Activated CD8-positive, alpha-beta T cell treated with anti-CD3 and anti-CD28 coated beads for 36 hours (primary cell): ENCODE data around the gene TMC5. TPM values are rescaled to one million over a fixed set of nuclear protein-coding genes. Genes with fewer than 3 reads are reported as not detected.

Experiments
- ATAC-seq: fragments of 200-7000 bp; cut with Tn5 transposase; one replicate; pipeline ENCODE4 v1.10.0; 2021; ENCODE audit warnings: mild to moderate bottlenecking, moderate library complexity
- CTCF ChIA-PET: fragments of 350-600 bp; sonication (Branson Sonifier 250); formaldehyde crosslinking; loops from one replicate; lab custom pipeline; 2021; ENCODE audit warnings: antibody characterized with exemption; lab: Charles Lee
- POLR2A ChIA-PET: fragments of 350-600 bp; sonication (Branson Sonifier 250); formaldehyde crosslinking; loops from one replicate; lab custom pipeline; 2021; ENCODE audit warnings: antibody characterized with exemption; lab: Charles Lee
- DNase-seq: peaks from one replicate; pipeline ENCODE4 v3.0.0-alpha.2; 2020
- H3K27ac Mint-ChIP-seq: one replicate; pipeline ENCODE4 v1.8.0; 2021; ENCODE audit warnings: mild to moderate bottlenecking, mixed read lengths
- H3K27me3 Mint-ChIP-seq: one replicate; pipeline ENCODE4 v1.8.0; 2021; ENCODE audit warnings: mixed read lengths
- H3K36me3 Mint-ChIP-seq: one replicate; pipeline ENCODE4 v1.8.0; 2021; ENCODE audit warnings: low read depth, mixed read lengths
- H3K4me1 Mint-ChIP-seq: one replicate; pipeline ENCODE4 v1.8.0; 2021; ENCODE audit warnings: low read depth, mixed read lengths
- H3K4me3 Mint-ChIP-seq: one replicate; pipeline ENCODE4 v1.8.0; 2021; ENCODE audit warnings: mild to moderate bottlenecking, moderate library complexity, mixed read lengths
- H3K9me3 Mint-ChIP-seq: one replicate; pipeline ENCODE4 v1.8.0; 2021; ENCODE audit warnings: mixed read lengths
- intact Hi-C: fragments of 100-400 bp; cut with micrococcal nuclease; formaldehyde crosslinking; loops from one replicate; pipeline ENCODE4 v1.10.0; 2022
- total RNA-seq, 2 experiments: library from RNA; stranded (reverse); gene quantifications; one replicate each; pipeline ENCODE4 v1.2.3, GENCODE V29; 2021
- TF ChIP-seq, protein P1 (sequence below): fragments of 200-600 bp; IDR thresholded peaks from one replicate; pipeline ENCODE4 v1.8.0; 2022; ENCODE audit warnings: antibody characterized with exemption, mild to moderate bottlenecking

The TMC5 gene
- total RNA-seq, 2 experiments from 2014 or later: not detected

DNA sequence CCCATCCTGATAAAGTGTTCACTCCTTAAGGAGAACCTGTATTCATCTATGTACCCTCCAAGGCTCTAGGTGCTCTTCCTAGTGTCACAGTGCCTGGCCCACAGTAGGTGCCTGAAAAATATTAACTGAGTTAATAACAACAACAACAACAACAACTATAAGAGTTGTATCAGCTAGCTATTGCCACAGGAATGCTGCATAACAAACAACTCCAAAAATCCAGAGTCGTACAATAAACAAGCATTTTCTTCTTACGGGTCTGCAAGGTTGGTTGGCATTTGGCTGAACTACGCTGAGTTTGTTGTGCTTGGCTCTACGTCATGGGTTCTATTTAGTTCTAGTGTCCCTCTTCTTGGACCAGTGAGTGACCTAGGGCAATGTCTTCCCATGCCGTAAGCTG is 29.2 kb downstream of the TMC5 start:
- no peak overlapping the region for H3K4me3 Mint-ChIP-seq
- H3K4me1 Mint-ChIP-seq: no peaks in the 10 kb centered on the region
- H3K27me3 Mint-ChIP-seq: peaks cover 10% of the 10 kb centered on the region
- TF ChIP-seq, protein P1, sequence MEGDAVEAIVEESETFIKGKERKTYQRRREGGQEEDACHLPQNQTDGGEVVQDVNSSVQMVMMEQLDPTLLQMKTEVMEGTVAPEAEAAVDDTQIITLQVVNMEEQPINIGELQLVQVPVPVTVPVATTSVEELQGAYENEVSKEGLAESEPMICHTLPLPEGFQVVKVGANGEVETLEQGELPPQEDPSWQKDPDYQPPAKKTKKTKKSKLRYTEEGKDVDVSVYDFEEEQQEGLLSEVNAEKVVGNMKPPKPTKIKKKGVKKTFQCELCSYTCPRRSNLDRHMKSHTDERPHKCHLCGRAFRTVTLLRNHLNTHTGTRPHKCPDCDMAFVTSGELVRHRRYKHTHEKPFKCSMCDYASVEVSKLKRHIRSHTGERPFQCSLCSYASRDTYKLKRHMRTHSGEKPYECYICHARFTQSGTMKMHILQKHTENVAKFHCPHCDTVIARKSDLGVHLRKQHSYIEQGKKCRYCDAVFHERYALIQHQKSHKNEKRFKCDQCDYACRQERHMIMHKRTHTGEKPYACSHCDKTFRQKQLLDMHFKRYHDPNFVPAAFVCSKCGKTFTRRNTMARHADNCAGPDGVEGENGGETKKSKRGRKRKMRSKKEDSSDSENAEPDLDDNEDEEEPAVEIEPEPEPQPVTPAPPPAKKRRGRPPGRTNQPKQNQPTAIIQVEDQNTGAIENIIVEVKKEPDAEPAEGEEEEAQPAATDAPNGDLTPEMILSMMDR: no peak
- DNase-seq: no peak
- ChIA-PET POLR2A (no interaction called here), CTCF (interaction anchor here (1.0 kb wide), 1 partner anchor 268 kb away, joined by 3 read pairs; no protein-coding TSS in a partner anchor)
- ATAC-seq: no peak
- H3K9me3 Mint-ChIP-seq: no peaks in the 10 kb centered on the region
- intact Hi-C loops: no loop called here
- H3K27ac Mint-ChIP-seq: no peak overlapping the region
- H3K36me3 Mint-ChIP-seq: no peaks in the 10 kb centered on the region

- TF ChIP-seq, protein P1: no peak
- no peaks in the 10 kb centered on the region for H3K4me1 Mint-ChIP-seq
- H3K27me3 Mint-ChIP-seq: peaks cover 6% of the 10 kb centered on the region
- ChIA-PET POLR2A (no interaction called here), CTCF (no interaction called here)
- H3K9me3 Mint-ChIP-seq: no peaks in the 10 kb centered on the region
- intact Hi-C loops: no loop called here
- no peak overlapping the region for H3K4me3 Mint-ChIP-seq
- ATAC-seq (no peak), DNase-seq (no peak)
- H3K27ac Mint-ChIP-seq: no peak overlapping the region
- no peaks in the 10 kb centered on the region for H3K36me3 Mint-ChIP-seq
Observed at GRCh38 chr16:19450186-19450585, 32.5 kb downstream of the TMC5 start.

DNA sequence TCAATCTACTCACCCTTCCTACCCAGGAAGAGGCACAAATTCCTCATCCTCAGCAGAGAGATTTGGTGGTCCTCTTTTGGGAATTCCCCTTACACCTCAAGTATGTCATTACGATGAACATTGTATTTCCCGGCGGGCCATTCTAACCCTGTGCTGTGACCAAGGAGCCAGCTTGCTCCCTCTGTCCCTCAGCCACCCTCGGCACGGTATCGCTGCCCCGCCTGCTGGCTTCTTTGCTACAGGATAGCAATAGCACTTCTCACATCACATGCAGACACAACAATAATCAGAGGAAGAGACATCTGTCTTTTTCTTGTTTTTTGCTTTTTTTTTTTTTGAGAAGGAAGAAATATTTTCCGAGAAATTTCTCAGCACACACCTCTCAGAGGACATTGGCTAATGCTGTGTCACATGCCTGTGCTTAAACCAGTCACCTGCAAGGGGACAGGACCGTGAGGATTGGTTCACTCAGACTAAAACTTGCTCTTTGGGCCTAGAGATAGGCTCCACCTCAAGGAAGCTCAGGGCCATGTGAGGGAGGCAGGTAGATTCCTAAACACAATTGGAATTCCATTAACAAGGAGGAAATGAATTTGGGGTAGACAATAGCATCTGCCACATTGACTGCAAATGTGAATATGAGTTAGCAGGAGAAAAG is 41.2 kb downstream of the TMC5 start:
- Mint-ChIP-seq H3K4me3 (no peak overlapping the region), H3K27me3 (peaks cover 5% of the 10 kb centered on the region), H3K9me3 (no peaks in the 10 kb centered on the region), H3K27ac (no peak overlapping the region), H3K36me3 (no peaks in the 10 kb centered on the region), H3K4me1 (no peaks in the 10 kb centered on the region)
- TF ChIP-seq, protein P1: no peak
- CTCF ChIA-PET: no interaction called here
- ATAC-seq (no peak), DNase-seq (no peak)
- intact Hi-C loops: no loop called here
- POLR2A ChIA-PET: no interaction called here

DNA sequence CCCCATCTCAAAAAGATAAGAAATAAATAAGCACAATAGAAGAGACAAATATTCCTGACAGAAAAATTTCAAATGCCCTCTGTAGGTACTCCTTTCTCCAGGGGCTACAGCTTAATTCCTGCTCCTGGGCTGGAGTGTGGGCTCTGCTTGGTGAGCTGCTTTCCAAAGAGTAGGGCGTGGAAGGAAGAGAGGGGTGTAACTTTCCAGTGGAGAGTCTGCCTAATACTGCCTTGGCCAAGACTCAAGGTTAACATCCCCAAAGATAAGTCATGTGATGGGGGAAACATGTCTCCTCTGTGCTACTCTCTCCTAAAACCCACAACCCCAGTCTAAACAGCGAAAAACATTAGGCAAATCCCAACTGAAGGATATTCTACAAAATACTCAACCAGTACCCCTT is 42.7 kb downstream of the TMC5 start:
- Mint-ChIP-seq H3K27ac (no peak overlapping the region), H3K4me1 (no peaks in the 10 kb centered on the region), H3K4me3 (no peak overlapping the region), H3K36me3 (no peaks in the 10 kb centered on the region), H3K27me3 (peaks cover 5% of the 10 kb centered on the region), H3K9me3 (no peaks in the 10 kb centered on the region)
- DNase-seq (no peak), ATAC-seq (no peak)
- TF ChIP-seq, protein P1: no peak
- ChIA-PET POLR2A (no interaction called here), CTCF (no interaction called here)
- intact Hi-C loops: no loop called here

DNA sequence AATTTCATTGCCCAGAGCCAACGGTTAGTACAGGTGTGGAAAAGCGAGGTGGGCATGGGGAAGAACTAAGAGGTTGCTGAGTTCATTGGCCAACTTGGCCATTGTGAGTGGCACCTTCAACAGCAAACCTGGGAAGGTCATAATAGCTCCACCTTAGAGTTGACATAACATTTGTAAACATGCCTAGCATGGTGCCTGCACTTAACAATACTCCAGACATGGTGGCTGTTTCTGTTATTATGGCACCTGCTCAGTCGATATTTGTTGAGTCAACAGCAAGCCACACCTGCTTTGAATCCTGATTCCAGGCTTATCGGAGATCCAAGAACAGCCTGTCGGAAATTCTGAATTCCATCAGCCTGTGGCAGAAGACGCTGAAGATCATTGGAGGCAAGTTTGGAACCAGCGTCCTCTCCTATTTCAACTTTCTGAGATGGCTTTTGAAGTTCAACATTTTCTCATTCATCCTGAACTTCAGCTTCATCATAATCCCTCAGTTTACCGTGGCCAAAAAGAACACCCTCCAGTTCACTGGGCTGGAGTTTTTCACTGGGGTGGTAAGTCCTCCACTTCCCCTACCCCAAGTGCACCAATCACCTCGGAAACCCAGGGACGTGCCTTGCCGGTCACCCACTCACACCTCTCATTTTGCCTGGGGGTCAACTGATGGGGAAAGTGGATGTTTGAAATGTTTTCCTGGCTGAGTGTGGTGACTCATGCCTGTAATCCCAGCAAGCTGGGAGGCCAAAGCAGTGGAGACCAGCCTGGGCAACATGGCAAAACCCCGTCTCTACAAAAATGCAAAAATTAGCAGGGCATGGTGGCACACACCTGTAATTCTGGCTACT is 46.0 kb downstream of the TMC5 start:
- no peaks in the 10 kb centered on the region for H3K4me1 Mint-ChIP-seq
- H3K4me3 Mint-ChIP-seq: no peak overlapping the region
- TF ChIP-seq, protein P1: no peak
- ATAC-seq: no peak
- DNase-seq: no peak
- H3K36me3 Mint-ChIP-seq: no peaks in the 10 kb centered on the region
- intact Hi-C loops: no loop called here
- no peak overlapping the region for H3K27ac Mint-ChIP-seq
- ChIA-PET CTCF (no interaction called here), POLR2A (no interaction called here)
- no peaks in the 10 kb centered on the region for H3K9me3 Mint-ChIP-seq
- peaks cover 3% of the 10 kb centered on the region for H3K27me3 Mint-ChIP-seq
